Measurements from ENCODE around the gene ACOT12. TPM values are rescaled to one million over a fixed set of nuclear protein-coding genes. Genes with fewer than 3 reads are reported as not detected.

ACOT12 gene
- total and polyA plus RNA-seq, 2 of the 13 experiments (the other 11 are each of a cell fraction or from before 2014, with no cell fraction given): not detected

DNA sequence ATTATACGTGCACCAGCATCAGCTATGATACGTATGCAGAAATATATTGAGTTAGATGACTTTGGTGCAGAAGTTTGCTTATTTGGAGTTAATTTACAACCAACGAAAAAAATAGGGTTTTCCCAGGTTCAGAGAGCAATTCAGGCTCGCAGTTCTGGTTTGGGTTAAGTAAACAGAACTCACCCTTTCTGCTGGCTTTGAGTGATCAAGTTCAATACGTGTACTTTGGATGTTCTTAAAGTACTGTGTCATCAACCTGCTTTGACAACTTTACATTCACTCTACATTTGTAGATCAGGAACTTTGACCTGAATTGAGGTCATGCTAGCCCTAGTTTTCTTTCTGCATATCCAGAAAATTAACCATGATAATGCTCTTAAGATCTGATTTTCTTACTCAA, 40.7 kb downstream of the ACOT12 start (continued):
- TF ChIP-seq, protein P1, sequence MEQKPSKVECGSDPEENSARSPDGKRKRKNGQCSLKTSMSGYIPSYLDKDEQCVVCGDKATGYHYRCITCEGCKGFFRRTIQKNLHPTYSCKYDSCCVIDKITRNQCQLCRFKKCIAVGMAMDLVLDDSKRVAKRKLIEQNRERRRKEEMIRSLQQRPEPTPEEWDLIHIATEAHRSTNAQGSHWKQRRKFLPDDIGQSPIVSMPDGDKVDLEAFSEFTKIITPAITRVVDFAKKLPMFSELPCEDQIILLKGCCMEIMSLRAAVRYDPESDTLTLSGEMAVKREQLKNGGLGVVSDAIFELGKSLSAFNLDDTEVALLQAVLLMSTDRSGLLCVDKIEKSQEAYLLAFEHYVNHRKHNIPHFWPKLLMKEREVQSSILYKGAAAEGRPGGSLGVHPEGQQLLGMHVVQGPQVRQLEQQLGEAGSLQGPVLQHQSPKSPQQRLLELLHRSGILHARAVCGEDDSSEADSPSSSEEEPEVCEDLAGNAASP (CRISPR knock-in tag; IDR thresholded peaks at IDR 0.05; ENCODE audit: borderline replicate concordance): peak; percentile 97
- TF ChIP-seq ZNF264 (CRISPR knock-in tag; IDR thresholded peaks at IDR 0.05) (peak; percentile 74), IRF2 (CRISPR knock-in tag; IDR thresholded peaks at IDR 0.05) (peak; percentile 56; the same call in 1 of the 2 replicates), NR3C1 (CRISPR knock-in tag; IDR thresholded peaks at IDR 0.05) (no peak), RAD21 (CRISPR knock-in tag; IDR thresholded peaks at IDR 0.05) (no peak), ZNF260 (CRISPR knock-in tag; IDR thresholded peaks at IDR 0.05; ENCODE audit: borderline replicate concordance, low read depth) (no peak), ZNF83 (CRISPR knock-in tag; IDR thresholded peaks at IDR 0.05; ENCODE audit: borderline replicate concordance) (no peak), ZBTB7A (CRISPR knock-in tag; IDR thresholded peaks at IDR 0.05) (no peak), ZNF775 (CRISPR knock-in tag; IDR thresholded peaks at IDR 0.05; ENCODE audit: borderline replicate concordance) (no peak)
- TF ChIP-seq, protein P2, sequence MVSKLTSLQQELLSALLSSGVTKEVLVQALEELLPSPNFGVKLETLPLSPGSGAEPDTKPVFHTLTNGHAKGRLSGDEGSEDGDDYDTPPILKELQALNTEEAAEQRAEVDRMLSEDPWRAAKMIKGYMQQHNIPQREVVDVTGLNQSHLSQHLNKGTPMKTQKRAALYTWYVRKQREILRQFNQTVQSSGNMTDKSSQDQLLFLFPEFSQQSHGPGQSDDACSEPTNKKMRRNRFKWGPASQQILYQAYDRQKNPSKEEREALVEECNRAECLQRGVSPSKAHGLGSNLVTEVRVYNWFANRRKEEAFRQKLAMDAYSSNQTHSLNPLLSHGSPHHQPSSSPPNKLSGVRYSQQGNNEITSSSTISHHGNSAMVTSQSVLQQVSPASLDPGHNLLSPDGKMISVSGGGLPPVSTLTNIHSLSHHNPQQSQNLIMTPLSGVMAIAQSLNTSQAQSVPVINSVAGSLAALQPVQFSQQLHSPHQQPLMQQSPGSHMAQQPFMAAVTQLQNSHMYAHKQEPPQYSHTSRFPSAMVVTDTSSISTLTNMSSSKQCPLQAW (CRISPR knock-in tag; IDR thresholded peaks at IDR 0.05): peak; percentile 97
- TF ChIP-seq, protein P3, sequence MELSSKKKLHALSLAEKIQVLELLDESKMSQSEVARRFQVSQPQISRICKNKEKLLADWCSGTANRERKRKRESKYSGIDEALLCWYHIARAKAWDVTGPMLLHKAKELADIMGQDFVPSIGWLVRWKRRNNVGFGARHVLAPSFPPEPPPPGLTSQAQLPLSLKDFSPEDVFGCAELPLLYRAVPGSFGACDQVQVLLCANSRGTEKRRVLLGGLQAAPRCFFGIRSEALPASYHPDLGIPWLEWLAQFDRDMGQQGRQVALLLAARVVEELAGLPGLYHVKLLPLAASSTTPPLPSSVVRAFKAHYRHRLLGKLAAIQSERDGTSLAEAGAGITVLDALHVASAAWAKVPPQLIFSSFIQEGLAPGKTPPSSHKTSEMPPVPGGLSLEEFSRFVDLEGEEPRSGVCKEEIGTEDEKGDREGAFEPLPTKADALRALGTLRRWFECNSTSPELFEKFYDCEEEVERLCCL (CRISPR knock-in tag; IDR thresholded peaks at IDR 0.05; ENCODE audit: borderline replicate concordance): no peak
- TF ChIP-seq, protein P4, sequence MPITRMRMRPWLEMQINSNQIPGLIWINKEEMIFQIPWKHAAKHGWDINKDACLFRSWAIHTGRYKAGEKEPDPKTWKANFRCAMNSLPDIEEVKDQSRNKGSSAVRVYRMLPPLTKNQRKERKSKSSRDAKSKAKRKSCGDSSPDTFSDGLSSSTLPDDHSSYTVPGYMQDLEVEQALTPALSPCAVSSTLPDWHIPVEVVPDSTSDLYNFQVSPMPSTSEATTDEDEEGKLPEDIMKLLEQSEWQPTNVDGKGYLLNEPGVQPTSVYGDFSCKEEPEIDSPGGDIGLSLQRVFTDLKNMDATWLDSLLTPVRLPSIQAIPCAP (CRISPR knock-in tag; IDR thresholded peaks at IDR 0.05; ENCODE audit: low read depth): no peak
- TF ChIP-seq, protein P5, sequence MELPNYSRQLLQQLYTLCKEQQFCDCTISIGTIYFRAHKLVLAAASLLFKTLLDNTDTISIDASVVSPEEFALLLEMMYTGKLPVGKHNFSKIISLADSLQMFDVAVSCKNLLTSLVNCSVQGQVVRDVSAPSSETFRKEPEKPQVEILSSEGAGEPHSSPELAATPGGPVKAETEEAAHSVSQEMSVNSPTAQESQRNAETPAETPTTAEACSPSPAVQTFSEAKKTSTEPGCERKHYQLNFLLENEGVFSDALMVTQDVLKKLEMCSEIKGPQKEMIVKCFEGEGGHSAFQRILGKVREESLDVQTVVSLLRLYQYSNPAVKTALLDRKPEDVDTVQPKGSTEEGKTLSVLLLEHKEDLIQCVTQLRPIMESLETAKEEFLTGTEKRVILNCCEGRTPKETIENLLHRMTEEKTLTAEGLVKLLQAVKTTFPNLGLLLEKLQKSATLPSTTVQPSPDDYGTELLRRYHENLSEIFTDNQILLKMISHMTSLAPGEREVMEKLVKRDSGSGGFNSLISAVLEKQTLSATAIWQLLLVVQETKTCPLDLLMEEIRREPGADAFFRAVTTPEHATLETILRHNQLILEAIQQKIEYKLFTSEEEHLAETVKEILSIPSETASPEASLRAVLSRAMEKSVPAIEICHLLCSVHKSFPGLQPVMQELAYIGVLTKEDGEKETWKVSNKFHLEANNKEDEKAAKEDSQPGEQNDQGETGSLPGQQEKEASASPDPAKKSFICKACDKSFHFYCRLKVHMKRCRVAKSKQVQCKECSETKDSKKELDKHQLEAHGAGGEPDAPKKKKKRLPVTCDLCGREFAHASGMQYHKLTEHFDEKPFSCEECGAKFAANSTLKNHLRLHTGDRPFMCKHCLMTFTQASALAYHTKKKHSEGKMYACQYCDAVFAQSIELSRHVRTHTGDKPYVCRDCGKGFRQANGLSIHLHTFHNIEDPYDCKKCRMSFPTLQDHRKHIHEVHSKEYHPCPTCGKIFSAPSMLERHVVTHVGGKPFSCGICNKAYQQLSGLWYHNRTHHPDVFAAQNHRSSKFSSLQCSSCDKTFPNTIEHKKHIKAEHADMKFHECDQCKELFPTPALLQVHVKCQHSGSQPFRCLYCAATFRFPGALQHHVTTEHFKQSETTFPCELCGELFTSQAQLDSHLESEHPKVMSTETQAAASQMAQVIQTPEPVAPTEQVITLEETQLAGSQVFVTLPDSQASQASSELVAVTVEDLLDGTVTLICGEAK (IDR thresholded peaks at IDR 0.05): no peak
- TF ChIP-seq, protein P5 (CRISPR knock-in tag; IDR thresholded peaks at IDR 0.05): no peak; the same call in 1 of the 2 replicates
